ENCODE data around the gene DNAH11. TPM values are rescaled to one million over a fixed set of nuclear protein-coding genes. Genes with fewer than 3 reads are reported as not detected.
"Not testable (repeated sequence)": the region's sequence is repeated elsewhere in the genome, so short reads cannot be mapped to it uniquely, and the experiment has no call there.

The DNAH11 gene
- total RNA-seq, 1 donor from 2014 or later, result 0.94 TPM

DNA sequence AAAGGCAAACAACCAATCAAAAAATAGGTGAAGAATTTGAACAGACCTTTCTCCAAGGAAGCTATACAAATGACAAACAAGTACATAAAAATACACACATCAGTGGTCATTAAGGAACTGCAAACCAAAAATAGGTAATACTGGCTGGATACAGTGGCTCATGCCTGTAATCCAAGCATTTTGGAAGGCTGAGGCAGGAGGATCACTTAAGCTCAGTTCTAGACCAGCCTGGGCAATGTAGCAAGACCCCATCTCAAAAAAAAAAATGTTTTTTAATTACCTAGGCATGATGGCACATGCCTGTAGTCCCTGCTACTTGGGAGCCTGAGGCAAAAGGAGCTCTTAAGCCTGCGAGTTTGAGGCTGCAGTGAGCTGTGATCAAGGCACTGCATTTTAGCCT, 383.6 kb downstream of the DNAH11 start:
- no peak for DNase-seq (ENCODE audit: low spot score)

DNA sequence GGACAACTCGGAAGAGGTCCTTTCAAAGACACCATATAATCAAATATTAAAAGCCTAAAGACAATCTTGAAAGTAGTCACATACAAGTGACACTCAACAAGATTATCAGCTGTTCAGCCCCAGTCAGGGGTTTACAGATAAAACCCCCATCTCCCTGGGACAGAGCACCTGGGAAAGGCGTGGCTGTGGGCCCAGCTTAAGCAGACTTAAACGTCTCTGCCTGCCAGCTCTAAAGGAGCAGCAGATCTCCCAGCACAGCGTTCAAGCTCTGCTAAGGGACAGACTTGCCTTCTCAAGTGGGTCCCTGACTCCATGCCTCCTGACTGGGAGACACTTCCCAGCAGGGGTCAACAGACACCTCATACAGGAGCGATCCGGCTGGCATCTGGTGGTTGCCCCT, 384.9 kb downstream of the DNAH11 start:
- DNase-seq (ENCODE audit: low spot score), result no peak

DNA sequence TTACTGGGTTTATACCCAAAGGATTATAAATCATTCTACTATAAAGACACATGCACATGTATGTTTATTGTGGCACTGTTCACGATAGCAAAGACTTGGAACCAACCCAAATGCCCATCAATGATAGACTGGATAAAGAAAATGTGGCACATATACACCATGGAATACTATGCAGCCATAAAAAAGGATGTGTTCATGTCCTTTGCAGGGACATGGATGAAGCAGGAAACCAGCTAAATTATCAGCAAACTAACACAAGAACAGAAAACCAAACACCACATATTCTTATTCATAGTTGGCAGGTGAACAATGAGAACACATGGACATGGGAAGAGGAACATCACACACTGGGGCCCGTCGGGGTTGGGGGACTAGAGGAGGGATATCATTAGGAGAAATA, 390.5 kb downstream of the DNAH11 start:
- not testable (repeated sequence) for DNase-seq (ENCODE audit: low spot score)

DNA sequence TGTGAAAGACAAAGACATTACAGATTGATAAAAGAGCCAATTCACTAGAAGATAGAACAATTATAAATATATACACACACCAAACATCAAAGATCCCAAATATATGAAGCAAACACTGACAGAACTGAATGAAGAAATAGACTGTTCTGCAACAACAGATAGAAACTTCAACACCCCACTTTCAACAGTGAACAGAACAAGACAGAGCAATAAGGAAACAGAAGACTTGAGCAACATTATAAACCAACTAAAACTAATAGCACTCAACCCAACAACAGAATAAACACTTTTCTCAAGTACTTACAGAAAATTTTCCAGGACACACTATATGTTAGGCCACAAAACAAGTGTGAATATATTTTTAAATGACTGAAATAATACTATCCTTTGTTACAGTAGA, 392.0 kb downstream of the DNAH11 start:
- DNase-seq (ENCODE audit: low spot score), result no peak

DNA sequence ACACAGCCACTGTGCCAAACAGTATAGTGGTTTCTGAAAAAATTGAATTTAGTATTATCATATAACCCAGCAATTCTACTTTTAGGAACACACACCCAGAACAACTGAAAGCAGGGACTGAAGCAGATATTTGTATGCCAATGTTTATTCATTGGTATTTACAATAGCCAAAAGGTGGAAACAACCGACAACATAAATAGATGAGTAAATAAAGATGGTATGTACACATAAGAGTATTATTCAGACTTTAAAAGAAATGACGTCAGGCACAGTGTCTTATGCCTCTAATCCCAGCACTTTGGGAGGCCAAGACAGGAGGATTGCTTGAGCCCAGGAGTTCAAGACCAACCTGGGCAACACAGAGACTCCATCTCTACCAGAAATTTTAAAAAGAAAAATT, 395.6 kb downstream of the DNAH11 start:
- DNase-seq (ENCODE audit: low spot score), result no peak

GRCh38 chr7:21939136-21939857, 396.5 kb downstream of the DNAH11 start:
- DNase-seq (ENCODE audit: low spot score), result no peak

GRCh38 chr7:21939858-21940372, 397.1 kb downstream of the DNAH11 start:
- DNase-seq (ENCODE audit: low spot score), result no peak

GRCh38 chr7:21941611-21942141, 398.8 kb downstream of the DNAH11 start:
- no peak for DNase-seq (ENCODE audit: low spot score)

GRCh38 chr7:21942955-21943354, 400.1 kb downstream of the DNAH11 start:
- DNase-seq (ENCODE audit: low spot score), result no peak

DNA sequence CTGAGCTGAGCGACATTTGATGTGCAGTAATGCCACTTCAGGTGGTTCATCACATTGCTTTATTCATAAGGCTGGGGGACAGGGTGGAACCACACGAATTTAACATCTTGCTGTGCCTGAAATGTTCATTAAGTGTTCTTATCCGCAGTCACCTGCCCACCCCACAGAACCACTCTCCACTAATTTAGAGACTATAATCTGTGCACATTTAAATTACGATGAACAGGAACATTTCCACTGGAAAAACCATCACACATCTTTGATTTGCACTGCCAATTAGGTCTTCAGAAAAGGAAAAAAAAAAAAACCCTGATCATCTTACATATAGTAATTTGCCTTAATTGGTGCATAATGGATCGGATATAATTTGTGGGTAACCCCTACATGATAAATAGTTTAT, 400.6 kb downstream of the DNAH11 start:
- DNase-seq (ENCODE audit: low spot score), result no peak

DNA sequence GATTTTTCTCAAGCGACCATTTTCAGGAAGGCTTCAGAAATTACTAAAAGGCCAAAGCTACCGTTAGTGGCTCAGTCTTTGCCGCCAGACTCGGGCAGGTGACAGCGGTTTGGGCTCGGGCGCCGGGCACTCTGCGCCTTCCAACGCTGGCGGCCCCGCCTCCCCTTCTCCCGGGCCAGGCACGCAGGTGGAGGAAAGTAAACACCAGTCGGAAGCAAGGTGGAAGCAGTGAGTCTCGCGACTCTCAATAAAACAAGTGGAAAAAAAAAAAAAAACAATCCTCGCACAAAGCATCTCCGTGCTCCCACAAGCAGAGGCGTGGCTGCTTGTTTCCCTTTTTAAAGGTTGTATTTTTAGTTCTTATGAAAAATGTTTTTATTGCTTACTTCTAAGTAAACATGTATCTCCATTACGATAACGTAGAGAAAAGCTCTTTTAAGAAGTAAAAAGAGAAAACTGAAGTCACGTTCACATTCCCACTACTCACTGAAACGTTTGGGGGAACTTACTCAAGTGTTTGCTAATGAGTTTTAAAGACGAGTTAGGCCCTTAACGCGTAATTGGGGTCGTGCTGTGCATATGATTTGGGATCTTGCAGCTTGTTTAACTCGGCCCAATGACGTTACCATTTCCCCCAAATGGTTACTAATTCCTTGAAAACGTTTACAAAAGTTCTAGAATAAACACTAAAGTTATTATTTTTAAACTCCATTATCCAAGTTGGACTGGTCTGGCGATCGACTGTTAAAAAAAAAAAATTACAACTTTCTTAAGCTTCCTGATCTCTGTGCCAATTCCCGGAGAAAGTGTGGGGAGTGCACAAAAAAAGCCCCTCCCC, 402.0 kb downstream of the DNAH11 start:
- DNase-seq (ENCODE audit: low spot score), result peak; percentile 51

DNA sequence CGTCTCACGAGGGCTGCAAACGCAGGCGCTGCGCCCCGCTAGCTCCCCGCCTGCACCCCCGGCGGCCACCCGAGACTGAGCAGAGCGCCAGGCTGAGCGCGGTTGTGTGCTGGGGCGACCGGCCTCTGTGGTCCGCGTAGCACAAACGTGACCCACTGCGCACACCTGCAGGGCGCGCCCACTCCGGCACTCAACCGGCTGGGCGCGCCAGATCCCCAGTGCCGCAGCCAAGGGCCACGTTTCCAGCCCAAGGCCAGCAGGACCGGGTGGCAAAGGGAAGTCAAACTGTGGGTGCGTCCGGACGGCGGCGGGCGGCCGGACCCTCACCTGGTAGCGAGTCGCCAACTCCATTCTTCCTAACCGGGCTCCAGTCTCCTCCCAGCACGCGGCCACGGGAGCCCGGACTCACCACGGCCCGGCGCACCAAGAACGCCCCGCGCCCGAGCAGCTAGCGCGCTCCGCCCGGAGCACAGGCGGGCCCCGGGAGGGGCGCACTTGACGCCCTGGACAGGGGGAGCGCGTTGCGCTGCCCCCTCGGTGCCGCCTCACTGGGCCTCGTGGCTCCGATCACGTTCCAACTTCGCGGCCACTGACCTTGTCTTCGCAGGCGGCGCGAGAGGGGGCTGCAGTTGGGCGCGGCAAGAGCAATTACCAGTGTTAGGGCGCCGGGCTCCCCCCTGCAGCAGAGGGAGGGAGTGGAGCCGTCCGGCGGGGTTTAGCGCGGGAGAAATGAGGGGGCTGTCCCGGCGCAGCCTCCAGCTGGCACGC, 402.8 kb downstream of the DNAH11 start, which contains the start of gene CDCA7L:
CDCA7L (minus strand) TSS at position 446 of the 768 bp plus-strand sequence; CDS start at position 351, 95 bp downstream.
- peak; percentile 57 for DNase-seq (ENCODE audit: low spot score)

DNA sequence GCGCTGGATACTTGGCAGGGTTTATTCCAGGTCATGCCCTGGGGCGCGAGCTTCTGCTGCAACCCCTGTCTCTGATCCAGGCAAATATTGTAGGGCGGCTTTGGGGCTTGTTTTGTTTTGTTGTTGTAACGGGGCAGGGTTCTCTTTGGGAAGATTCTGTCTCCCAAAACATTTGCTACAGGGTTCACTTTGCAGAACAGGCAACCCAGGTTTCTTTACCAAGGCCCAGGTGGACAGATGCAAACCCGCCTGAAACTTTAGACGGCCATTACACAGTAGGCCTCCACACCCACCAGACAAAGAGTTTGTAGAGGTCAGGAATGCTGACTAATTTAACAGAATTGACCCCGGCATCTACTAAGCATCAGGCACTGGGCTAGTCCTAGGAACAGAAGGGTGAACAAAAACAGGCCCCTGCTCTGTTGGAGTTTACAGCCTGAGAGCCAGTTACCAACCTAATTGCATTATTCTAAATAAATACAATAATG, 403.4 kb downstream of the DNAH11 start:
- no peak for DNase-seq (ENCODE audit: low spot score)

DNA sequence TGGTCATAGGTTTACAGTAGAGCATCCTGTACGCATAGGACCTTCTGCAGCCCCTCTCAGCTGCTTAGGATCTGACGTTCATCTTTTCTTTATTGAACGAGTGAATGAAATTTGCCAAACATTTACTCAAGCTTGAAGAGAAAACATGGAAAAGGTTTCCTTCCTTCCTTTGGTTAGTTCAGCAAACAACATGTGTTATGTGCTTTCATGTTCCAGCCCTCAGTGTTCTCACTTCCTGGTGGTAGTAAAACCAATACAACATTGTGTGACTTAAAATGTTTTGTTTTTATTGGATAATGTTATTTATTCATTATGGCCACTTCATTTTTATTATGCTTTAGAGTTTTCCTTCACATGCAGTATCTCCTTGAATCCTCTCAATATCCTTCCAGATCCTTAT, 404.2 kb downstream of the DNAH11 start:
- no peak for DNase-seq (ENCODE audit: low spot score)

DNA sequence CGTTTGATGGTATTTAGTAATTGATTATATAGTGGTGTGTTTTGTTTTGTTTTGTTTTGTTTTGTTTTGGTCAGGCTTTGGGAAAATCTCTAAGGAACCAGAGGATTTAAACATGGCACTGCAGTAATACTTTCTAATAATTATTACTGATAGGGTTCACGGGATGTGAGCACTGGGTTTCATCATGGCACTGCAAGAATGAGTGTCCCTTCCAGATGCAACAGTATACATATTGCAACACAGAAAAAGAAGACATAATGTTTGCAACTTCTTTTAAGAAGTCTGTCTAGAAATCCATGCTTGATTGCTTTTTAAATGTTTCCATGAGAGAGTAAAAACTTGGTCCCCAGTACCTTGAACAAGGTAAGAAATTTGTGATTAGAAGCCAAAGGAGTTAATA, 405.1 kb downstream of the DNAH11 start:
- DNase-seq (ENCODE audit: low spot score), result no peak

GRCh38 chr7:21948364-21948763, 405.5 kb downstream of the DNAH11 start:
- DNase-seq (ENCODE audit: low spot score), result no peak

- DNase-seq (ENCODE audit: low spot score), result no peak
Observed at GRCh38 chr7:21948887-21949540, 406.2 kb downstream of the DNAH11 start.
